CD4-positive, alpha-beta T cell treated with Interleukin-1 beta for 1 hour (primary cell): ENCODE results near the gene TTC9C.
"Not testable (repeated sequence)": the region's sequence is repeated elsewhere in the genome, so short reads cannot be mapped to it uniquely, and the experiment has no call there.

Experiments used
- DNase-seq, 2 donors: peaks; one replicate each; pipeline ENCODE4 v3.0.0-alpha.2; 2020 to 2022

Gene TTC9C

DNA sequence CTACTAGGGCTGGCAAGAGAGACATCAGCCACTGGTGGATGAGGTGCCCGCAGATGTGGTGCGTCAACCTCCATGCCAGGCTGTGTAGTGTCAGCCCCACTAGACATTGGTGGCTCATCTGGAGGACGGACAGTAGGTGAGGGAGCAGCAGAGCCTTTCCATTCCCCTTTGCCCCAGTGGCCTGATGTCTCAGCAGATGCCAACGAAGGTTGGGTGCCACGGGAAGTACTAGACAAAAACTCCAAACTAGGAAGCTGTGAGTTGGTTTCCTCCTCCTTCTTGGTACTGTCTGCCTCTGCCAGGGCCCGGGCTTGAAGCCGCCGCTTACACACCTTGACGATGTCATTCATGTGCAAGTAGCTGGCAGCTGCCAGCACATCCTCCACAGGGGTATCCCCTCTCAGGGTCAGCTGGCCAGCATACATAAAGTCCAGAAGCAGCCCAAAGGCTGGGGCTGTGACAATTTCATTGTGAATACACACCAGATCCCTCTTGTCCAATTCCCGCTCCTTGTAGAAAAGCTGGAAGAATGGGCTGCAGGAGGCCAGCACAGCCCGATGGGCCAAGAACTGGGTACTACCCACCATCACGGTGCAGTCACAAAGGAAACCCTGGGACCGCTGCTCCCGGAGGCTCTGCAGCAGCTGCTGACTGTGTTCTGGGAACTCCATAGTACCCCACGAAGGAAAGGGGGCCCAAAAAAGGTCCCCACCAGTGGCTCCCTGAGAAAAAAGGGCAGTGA lies 24.9 kb downstream of the TTC9C start:
- no peak for DNase-seq

DNA sequence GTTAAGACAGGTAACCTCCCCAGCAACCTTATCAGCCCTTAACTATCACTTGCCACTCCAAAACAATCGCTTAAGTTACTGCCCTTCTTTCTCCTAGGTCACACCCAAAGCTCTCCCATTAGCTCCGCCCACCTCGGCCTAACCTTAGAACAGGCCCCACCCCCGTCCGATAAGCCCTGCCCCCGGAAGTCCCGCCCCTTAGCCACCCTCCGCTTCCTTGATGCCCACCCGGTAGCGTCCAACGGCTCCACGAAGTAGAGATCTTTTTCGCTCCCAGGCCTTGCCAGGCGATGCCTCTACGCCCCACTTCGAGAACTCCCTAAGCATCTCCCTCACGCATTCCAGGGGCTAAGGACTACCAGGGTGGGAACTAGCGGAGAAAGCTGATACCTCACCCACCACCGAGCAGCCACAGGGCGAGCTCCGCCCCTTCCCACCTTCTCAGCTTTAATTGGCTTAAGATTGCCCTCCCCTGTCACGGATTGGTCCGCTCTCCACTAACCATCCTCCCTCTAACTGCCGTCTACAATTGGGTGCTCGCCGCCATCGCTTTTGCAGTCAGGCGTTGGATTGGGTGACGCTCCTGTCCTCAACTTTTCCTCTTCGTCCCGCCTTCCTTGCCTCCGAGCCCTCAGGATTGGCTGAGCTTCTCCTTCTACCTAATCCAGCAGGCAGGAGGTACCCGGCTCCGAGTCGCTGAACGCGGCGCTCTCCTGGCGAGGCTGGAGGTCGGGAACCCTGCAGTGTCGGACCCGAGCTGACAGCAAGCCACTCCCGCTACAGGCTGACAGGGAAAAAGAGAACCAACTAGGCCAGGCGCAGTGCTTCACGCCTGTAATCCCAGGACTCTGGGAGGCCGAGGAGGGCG lies 25.7 kb downstream of the TTC9C start, which contains the start of gene ZBTB3:
Gene ZBTB3 (minus strand): TSS at position 425 of the 868 bp plus-strand sequence. CDS start 496 bp downstream, outside the sequence.
- peak; percentile 99 for DNase-seq

DNA sequence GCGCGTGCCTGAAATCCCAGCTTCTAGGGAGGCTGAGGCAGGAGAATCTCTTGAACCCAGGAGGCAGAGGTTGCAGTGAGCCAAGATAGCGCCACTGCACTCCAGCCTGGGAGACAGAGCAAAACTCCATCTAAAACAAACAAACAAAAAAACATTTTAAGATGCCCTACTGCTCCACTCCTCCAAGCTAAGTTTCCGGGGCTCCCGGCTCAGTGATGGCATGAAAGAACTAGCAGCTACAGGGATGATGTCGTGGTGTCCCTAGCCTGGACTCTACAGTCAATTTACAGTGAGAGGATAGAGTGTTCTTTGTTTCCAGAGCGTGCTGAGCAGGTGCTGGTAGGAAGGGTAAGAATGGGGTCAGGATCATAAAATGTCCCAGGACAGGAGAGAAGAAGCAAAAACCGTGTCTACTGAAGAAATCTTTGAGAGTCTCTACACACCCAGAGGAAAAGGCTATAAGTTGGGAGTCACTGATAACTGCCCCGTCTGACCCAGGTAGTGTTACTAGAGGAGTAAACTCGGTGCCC lies 26.9 kb downstream of the TTC9C start:
- DNase-seq = no peak

- no peak for DNase-seq
These were observed 29.8 kb downstream of the TTC9C start for GRCh38 chr11:62757846-62758788.

GRCh38 chr11:62760867-62761227 lies 32.6 kb downstream of the TTC9C start:
- DNase-seq = not testable (repeated sequence)

- DNase-seq = no peak
These were observed 42.5 kb downstream of the TTC9C start for GRCh38 chr11:62770778-62771143.

- peak; percentile 91 to 92 for DNase-seq
These were observed 43.1 kb downstream of the TTC9C start, which contains the start of gene TAF6L for GRCh38 chr11:62771144-62772021. TAF6L (plus strand) TSS chr11:62771396; CDS start chr11:62775784, 4,388 bp downstream.

GRCh38 chr11:62774407-62774806 lies 46.1 kb downstream of the TTC9C start:
- DNase-seq = no peak

DNA sequence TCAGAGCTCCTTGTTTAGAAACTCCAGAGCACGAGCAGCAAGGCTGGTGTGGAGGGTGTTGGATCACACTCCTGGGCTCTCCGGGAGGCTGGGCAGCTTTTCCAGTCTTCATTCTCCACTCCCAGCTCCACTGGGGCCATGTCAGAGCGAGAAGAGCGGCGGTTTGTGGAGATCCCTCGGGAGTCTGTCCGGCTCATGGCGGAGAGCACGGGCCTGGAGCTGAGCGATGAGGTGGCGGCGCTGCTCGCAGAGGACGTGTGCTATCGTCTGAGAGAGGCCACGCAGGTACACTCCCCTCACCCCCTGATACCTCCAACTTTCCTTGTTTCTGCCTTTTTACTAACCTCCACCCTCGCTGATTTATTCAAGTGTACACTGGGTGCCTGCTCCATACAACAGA lies 47.4 kb downstream of the TTC9C start:
- DNase-seq = no peak

GRCh38 chr11:62777389-62777788 lies 49.1 kb downstream of the TTC9C start:
- DNase-seq = no peak

- no peak for DNase-seq
These were observed 50.2 kb downstream of the TTC9C start for GRCh38 chr11:62778441-62778840.

DNA sequence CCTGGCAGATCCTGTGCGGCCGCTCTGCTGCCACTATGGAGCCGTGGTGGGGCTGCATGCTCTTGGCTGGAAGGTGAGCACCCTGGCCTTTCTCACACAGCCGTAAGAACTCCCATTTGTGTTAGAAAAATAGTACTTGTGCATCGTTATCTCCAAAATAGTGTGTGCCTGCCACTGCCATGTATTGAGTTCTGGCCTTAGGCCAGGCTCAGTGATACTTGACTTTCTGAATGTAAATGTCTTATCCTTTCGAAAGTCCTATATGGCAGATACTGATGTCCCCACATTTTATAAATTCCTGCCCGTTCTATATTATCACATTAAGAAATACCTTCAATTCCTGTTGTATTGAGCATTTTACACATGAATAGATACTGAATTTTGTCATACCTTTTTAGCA lies 54.5 kb downstream of the TTC9C start:
- DNase-seq = no peak

GRCh38 chr11:62786318-62787004 lies 58.2 kb downstream of the TTC9C start:
- DNase-seq = peak; percentile 88 to 89

DNA sequence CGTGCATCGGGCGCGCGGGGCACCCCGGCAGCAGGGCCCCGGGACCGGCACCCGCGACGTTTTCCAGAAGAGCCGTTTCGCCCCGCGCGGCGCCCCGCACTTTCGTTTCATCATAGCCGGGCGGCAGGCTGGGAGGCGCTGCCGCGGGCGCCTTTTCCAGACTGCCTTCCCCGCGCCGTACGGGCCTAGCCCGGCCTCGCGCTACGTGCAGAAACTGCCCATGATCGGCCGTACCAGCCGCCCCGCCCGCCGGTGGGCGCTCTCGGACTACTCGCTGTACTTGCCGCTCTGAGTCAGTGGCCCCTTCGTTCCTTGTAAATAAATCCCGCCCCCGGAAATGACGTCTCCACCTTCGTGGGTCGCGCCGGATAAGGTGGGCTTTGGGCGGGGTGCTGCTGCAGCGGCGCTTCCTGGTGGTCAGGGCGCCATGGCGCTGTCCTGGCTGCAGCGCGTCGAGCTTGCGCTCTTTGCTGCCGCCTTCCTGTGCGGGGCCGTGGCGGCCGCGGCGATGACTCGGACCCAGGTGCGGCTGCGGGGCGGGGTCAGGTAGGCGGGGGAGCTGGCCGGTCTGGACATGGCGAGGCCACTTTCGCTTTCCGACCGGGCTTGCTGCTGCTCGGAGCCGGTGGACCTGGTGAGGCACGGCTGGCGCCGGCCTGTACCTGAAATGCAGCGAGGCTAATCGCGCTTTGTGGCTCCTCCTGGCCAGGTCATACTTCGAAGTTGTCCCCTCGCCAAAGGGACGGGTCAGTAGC lies 58.9 kb downstream of the TTC9C start, which contains the start of gene TMEM179B:
Gene TMEM179B (plus strand): TSS at position 398 of the 755 bp plus-strand sequence. CDS start 30 bp downstream, at position 428.
- peak; percentile 97 to 98 for DNase-seq
